Progenitor cell of endocrine pancreas (in vitro differentiated cells): Measurements from ENCODE around the gene C1orf185. TPM values are rescaled to one million over a fixed set of nuclear protein-coding genes. Genes with fewer than 3 reads are reported as not detected.
"Not testable (repeated sequence)": the region's sequence is repeated elsewhere in the genome, so short reads cannot be mapped to it uniquely, and the experiment has no call there.

Source experiments
- DNase-seq: peaks from one replicate; pipeline ENCODE4 v3.0.0; 2021; ENCODE audit warnings: low spot score; ENCODE audit not compliant: unreplicated experiment
- H3K27ac Mint-ChIP-seq: 2 replicates; pipeline ENCODE4 v1.8.0; 2021; ENCODE audit warnings: mild to moderate bottlenecking, moderate library complexity, mixed read lengths
- H3K27me3 Mint-ChIP-seq: 2 replicates; pipeline ENCODE4 v1.8.0; 2021; ENCODE audit warnings: mixed read lengths
- H3K36me3 Mint-ChIP-seq: 2 replicates; pipeline ENCODE4 v1.8.0; 2022; ENCODE audit warnings: mixed read lengths; ENCODE audit not compliant: insufficient read depth
- H3K4me1 Mint-ChIP-seq: 2 replicates; pipeline ENCODE4 v1.8.0; 2021; ENCODE audit warnings: low read depth, mixed read lengths
- H3K4me3 Mint-ChIP-seq: 2 replicates; pipeline ENCODE4 v1.8.0; 2021; ENCODE audit warnings: low read depth, mild to moderate bottlenecking, moderate library complexity, mixed read lengths
- H3K9me3 Mint-ChIP-seq: 2 replicates; pipeline ENCODE4 v1.8.0; 2021; ENCODE audit warnings: low read depth, mixed read lengths
- CTCF ChIP-seq: fragments of 200-600 bp; sonication (generic); IDR thresholded peaks from one replicate; pipeline ENCODE4 v1.5.0; 2021; ENCODE audit warnings: antibody characterized with exemption, mild to moderate bottlenecking; ENCODE audit not compliant: unreplicated experiment
- total RNA-seq: library from RNA; stranded (reverse); gene quantifications from 2 replicates; pipeline ENCODE4 v1.2.1, GENCODE V29; 2021

The C1orf185 gene
- total RNA-seq, 1 donor from 2014 or later, result not detected

GRCh38 chr1:51114137-51114536, 12.1 kb downstream of the C1orf185 start:
- H3K36me3 Mint-ChIP-seq, result no peaks in the 10 kb centered on the region
- H3K4me3 Mint-ChIP-seq, result no peak overlapping the region
- no peaks in the 10 kb centered on the region for H3K9me3 Mint-ChIP-seq
- no peak for TF ChIP-seq CTCF
- H3K4me1 Mint-ChIP-seq, result peaks cover 6% of the 10 kb centered on the region
- DNase-seq, result no peak
- H3K27ac Mint-ChIP-seq, result peak overlapping the region; percentile 3
- peaks cover 10% of the 10 kb centered on the region for H3K27me3 Mint-ChIP-seq

DNA sequence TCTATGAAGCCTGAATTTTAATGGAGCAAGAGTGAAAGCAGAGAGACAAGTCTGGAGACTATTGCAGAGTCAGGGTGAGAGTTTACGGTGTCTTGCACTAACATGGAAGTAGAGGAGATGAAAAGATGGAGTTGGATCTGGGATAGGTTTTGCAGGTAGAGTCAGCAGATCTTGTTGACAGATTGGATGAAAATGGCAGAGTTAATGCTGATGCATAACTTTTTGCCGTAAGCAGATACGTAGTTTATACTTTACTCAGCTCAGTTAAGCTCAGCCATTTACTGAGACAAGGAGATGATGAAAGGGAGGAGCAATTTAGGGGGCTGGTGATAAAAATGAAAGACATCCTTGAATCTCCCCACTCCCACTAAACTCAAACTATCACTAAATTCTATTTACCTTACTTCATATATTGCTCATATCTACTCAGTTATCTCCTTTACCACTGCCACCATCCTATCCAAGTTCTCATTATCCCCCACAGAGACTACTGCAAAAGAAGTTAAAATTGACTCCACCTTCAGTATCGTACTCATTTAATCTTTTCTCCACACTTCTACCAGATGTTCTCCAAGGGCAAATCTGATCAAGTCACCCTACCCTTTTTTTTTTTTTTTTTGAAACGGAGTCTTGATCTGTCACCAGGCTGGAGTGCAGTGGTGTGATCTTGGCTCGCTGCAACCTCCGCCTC, 13.8 kb downstream of the C1orf185 start:
- Mint-ChIP-seq H3K27ac (no peak overlapping the region), H3K4me1 (peaks cover 12% of the 10 kb centered on the region), H3K9me3 (no peaks in the 10 kb centered on the region), H3K27me3 (peaks cover 5% of the 10 kb centered on the region), H3K36me3 (no peaks in the 10 kb centered on the region), H3K4me3 (no peak overlapping the region)
- DNase-seq, result no peak
- TF ChIP-seq CTCF, result no peak

DNA sequence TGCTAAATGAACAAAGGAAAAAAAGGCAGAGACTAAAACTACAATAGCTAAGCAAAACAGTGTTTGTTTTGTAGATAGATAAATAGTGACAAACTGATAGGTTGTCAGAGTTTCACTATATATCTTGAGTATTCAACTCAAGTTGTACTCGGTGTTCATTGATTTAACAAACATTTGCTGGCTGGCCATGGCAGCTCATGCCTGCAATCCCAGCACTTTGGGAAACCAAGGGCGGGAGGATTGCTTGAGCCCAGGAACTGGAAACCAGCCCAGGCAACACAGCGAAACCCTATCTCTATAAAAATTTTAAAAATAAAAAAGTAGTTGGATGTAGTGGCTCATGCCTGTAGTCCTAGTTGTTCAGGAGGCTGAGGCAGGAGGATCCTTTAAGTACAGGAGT, 17.3 kb downstream of the C1orf185 start:
- Mint-ChIP-seq H3K27ac (peak overlapping the region; percentile 6), H3K4me1 (peaks cover 9% of the 10 kb centered on the region), H3K9me3 (no peaks in the 10 kb centered on the region), H3K4me3 (no peak overlapping the region), H3K27me3 (peaks cover 5% of the 10 kb centered on the region), H3K36me3 (no peaks in the 10 kb centered on the region)
- no peak for TF ChIP-seq CTCF
- DNase-seq, result no peak

GRCh38 chr1:51120629-51121028, 18.6 kb downstream of the C1orf185 start:
- Mint-ChIP-seq H3K9me3 (no peaks in the 10 kb centered on the region), H3K4me1 (peaks cover 9% of the 10 kb centered on the region)

GRCh38 chr1:51127152-51127551, 25.1 kb downstream of the C1orf185 start:
- not testable (repeated sequence) for H3K36me3 Mint-ChIP-seq, H3K27ac Mint-ChIP-seq, H3K4me1 Mint-ChIP-seq, H3K4me3 Mint-ChIP-seq, DNase-seq, H3K27me3 Mint-ChIP-seq, H3K9me3 Mint-ChIP-seq

More at GRCh38 chr1:51120629-51121028, 18.6 kb downstream of the C1orf185 start:
- no peaks in the 10 kb centered on the region for H3K36me3 Mint-ChIP-seq
- no peak for DNase-seq
- no peak overlapping the region for H3K4me3 Mint-ChIP-seq
- H3K27ac Mint-ChIP-seq, result no peak overlapping the region
- peaks cover 5% of the 10 kb centered on the region for H3K27me3 Mint-ChIP-seq
- no peak for TF ChIP-seq CTCF

- peaks cover 3% of the 10 kb centered on the region for H3K27me3 Mint-ChIP-seq
- TF ChIP-seq CTCF, result no peak
- no peaks in the 10 kb centered on the region for H3K4me1 Mint-ChIP-seq
- H3K4me3 Mint-ChIP-seq, result no peak overlapping the region
- DNase-seq, result no peak
- H3K9me3 Mint-ChIP-seq, result peaks cover 28% of the 10 kb centered on the region
- H3K27ac Mint-ChIP-seq, result no peak overlapping the region
- no peaks in the 10 kb centered on the region for H3K36me3 Mint-ChIP-seq
Observed at GRCh38 chr1:51131185-51131584, 29.2 kb downstream of the C1orf185 start.
